ENCODE measurements around the gene FES. TPM values are rescaled to one million over a fixed set of nuclear protein-coding genes. Genes with fewer than 3 reads are reported as not detected.

Gene FES
- total and polyA plus RNA-seq, 12 donors: 8.6 to 27.7 (median 12.9) TPM

DNA sequence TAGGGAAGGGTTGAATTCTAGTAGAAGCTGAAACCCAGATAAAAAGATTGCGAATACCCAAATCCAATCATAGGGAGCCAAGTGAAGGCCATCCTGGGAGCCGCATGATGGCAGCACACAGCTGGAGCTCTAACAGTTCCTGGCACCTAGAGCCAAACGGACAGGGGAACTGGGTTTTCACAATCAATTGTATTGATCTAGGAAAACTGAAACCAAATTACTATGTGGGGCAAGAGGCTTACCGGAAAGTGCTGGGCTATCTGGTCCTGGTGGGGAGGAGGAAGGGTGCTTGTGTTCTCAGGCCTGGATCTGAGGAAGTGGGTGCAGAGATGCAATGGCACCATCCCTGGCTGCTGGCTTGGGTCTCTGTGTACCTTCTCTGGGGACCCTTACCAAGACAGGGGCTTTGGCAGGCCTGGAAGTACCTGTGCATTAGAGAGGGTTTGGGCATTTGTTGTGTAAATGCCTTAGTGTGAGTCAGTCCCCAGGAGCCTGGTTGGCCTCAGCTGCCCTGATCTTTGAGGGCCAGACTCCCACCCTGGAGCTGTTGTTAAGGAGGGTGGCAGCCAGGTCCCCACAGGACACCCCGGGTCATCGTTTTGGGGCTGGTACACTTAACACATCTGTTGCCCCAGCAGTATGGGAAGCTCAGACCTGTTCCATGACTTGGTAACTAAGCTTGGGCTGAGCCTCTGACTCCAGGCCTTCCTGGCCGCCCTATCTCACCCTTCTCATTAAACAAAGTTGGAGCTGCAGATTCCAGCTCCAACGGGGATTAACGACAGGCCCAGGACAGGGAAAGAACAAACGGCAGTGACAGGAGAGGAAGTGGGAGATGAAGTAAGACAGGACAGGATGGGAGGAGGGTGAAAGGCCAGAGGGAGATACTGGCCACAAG is 24.8 kb upstream of the FES start:
- TF ChIP-seq, protein P1, sequence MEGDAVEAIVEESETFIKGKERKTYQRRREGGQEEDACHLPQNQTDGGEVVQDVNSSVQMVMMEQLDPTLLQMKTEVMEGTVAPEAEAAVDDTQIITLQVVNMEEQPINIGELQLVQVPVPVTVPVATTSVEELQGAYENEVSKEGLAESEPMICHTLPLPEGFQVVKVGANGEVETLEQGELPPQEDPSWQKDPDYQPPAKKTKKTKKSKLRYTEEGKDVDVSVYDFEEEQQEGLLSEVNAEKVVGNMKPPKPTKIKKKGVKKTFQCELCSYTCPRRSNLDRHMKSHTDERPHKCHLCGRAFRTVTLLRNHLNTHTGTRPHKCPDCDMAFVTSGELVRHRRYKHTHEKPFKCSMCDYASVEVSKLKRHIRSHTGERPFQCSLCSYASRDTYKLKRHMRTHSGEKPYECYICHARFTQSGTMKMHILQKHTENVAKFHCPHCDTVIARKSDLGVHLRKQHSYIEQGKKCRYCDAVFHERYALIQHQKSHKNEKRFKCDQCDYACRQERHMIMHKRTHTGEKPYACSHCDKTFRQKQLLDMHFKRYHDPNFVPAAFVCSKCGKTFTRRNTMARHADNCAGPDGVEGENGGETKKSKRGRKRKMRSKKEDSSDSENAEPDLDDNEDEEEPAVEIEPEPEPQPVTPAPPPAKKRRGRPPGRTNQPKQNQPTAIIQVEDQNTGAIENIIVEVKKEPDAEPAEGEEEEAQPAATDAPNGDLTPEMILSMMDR (IDR thresholded peaks at IDR 0.05): no peak
- Histone ChIP-seq H3K36me3 (no peaks in the 10 kb centered on the region), H3K4me3 (no peak overlapping the region), H3K27me3 (no peaks in the 10 kb centered on the region), H3K9me3 (no peaks in the 10 kb centered on the region), H3K4me1 (peaks cover 3 to 40% (median 14%) of the 10 kb centered on the region in 9 donors), H3K27ac (peak overlapping the region in 3 of 10 donors; percentile 35 to 68 (median 49))
- peak in 4 of 8 donors; percentile 14 to 38 (median 33) for ATAC-seq
- DNase-seq: no peak
- WGBS, 2 donors: 56 to 63% methylated on average over 10 of the region's 10 CpGs
- intact Hi-C loops (cut with DNase I): loop anchor here in 1 of 10 donors (10.0 kb wide), 1 partner anchor 95 kb away; no protein-coding TSS in a partner anchor

DNA sequence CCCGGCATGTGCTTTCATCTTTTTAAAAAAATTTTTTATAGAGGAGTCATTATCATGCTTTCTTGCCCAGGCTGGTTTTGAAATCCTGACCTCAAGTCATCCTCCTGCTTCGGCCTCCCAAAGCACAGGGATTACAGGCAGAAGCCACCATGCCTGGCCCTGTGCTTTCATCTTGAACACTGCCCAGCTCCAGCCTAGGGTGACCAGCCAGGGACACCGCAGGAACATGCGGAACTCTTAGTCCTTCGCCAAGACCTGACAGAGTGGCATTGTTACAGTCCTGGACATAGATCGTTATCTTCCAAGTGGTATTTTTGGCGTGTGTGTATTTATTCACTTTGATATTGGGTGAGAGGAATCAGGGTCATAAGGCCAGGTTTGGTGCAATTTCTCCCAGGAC is 23.9 kb upstream of the FES start:
- H3K9me3 ChIP-seq: no peaks in the 10 kb centered on the region

DNA sequence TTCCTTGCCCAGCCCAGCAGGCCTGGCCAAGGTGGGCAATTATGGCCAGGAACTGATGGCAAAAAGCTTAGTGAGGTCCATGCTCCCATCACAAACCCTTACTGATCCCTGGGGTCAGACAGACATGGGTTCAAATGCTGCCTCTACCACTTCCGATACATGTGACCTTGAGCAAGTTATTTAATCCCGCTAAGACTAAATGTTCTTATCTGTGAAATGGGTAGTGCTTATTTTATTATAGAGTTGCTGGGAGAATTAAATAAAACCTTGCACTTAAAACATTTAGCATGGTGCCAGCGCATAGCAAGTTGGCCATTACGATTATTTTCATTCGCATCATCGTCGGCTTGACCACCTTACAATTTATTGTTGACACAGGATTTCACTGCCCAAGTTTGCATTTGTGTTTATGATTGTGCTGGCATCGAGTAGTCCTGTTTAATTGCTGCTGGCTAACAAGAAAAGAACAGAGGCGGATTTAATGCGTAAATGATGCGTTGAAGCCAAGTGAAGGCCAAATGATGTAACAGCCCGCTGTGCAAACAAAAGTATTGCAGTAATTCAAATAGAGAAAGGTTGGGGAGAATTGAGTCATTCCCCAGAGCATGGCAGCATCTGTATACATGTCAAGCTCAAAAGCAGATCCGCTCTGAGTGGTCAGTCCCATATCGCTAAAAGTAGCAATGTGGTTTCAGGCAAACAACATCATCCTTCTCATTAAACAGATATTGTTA is 23.2 kb upstream of the FES start:
- H3K4me3 ChIP-seq: no peak overlapping the region
- intact Hi-C loops (cut with DNase I): loop anchor here in 1 of 10 donors (10.0 kb wide), 1 partner anchor 96 kb away; no protein-coding TSS in a partner anchor
- no peak for ATAC-seq
- H3K27me3 ChIP-seq: no peaks in the 10 kb centered on the region
- H3K9me3 ChIP-seq: no peaks in the 10 kb centered on the region
- TF ChIP-seq, protein P1 (IDR thresholded peaks at IDR 0.05): no peak
- no peak overlapping the region for H3K27ac ChIP-seq
- no peaks in the 10 kb centered on the region for H3K36me3 ChIP-seq
- WGBS, 2 donors: 93 to 97% methylated on average over 14 of the region's 14 CpGs
- DNase-seq: no peak
- H3K4me1 ChIP-seq: peaks cover 3 to 41% (median 14%) of the 10 kb centered on the region in 9 donors

More for the DNA sequence above, 23.9 kb upstream of the FES start:
- TF ChIP-seq, protein P1 (IDR thresholded peaks at IDR 0.05): no peak
- intact Hi-C loops (cut with DNase I): loop anchor here in 1 of 10 donors (10.0 kb wide), 1 partner anchor 96 kb away; no protein-coding TSS in a partner anchor
- H3K27ac ChIP-seq: peak overlapping the region in 1 of 10 donors; percentile 68
- 83 to 88% methylated on average over 7 of the region's 7 CpGs for WGBS, 2 donors
- DNase-seq: no peak
- H3K4me1 ChIP-seq: peaks cover 3 to 40% (median 14%) of the 10 kb centered on the region in 9 donors
- peak in 1 of 8 donors; percentile 69 for ATAC-seq
- no peaks in the 10 kb centered on the region for H3K27me3 ChIP-seq
- no peak overlapping the region for H3K4me3 ChIP-seq
- no peaks in the 10 kb centered on the region for H3K36me3 ChIP-seq

DNA sequence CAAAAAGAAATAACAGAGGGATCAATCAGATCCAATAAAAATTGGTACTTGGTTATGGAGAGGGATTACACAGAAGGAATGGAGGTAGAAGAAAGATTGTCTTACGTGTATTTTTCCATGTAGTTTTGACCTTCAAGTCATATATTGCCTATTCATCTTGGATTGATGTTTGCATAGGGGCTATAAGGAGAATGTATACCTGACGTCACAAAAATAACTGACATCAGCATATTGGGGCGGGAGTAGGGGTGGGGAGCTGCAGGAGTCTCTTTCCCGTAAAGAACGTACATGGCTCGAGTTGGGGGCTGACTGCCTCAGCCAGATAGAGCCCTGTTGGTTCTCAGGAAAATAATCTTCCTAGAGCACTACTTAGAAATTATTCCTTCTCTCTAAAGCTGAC is 21.8 kb upstream of the FES start:
- no peak for DNase-seq
- H3K9me3 ChIP-seq: no peaks in the 10 kb centered on the region
- intact Hi-C loops (cut with DNase I): loop anchor here in 1 of 10 donors (10.0 kb wide), 1 partner anchor 98 kb away; no protein-coding TSS in a partner anchor
- WGBS, 2 donors: 93 to 95% methylated on average over 6 of the region's 6 CpGs
- H3K27me3 ChIP-seq: no peaks in the 10 kb centered on the region
- TF ChIP-seq, protein P1 (IDR thresholded peaks at IDR 0.05): no peak
- peaks cover 3 to 47% (median 14%) of the 10 kb centered on the region in 9 donors for H3K4me1 ChIP-seq
- ATAC-seq: no peak
- H3K4me3 ChIP-seq: no peak overlapping the region
- H3K27ac ChIP-seq: peak overlapping the region in 1 of 10 donors; percentile 59
- no peaks in the 10 kb centered on the region for H3K36me3 ChIP-seq

Measured in heart right ventricle (tissue), 16 donors.